Naive B cell (primary cell): Measurements from ENCODE around the gene PKD2. TPM values are rescaled to one million over a fixed set of nuclear protein-coding genes. Genes with fewer than 3 reads are reported as not detected.
"Not testable (repeated sequence)": the region's sequence is repeated elsewhere in the genome, so short reads cannot be mapped to it uniquely, and the experiment has no call there.

Experiments
- ATAC-seq, 2 donors: fragments of 150-1000 bp; cut with Tn5 transposase; 2 replicates each; pipeline ENCODE4 v1.10.0; 2021; ENCODE audit warnings: low read depth in 2 of 2, mild to moderate bottlenecking in 2 of 2, moderate library complexity in 2 of 2
- DNase-seq: peaks from one replicate; pipeline ENCODE4 v3.0.0; 2022
- H3K27ac Mint-ChIP-seq, 6 donors: one replicate each; pipeline ENCODE4 v1.8.0; 2020 to 2022; ENCODE audit warnings: mild to moderate bottlenecking in 6 of 6, mixed read lengths in 6 of 6, moderate library complexity in 5 of 6, inconsistent platforms in 2 of 6
- H3K27me3 Mint-ChIP-seq, 3 donors: one replicate each; pipeline ENCODE4 v1.8.0; 2021 to 2022; ENCODE audit warnings: mixed read lengths in 3 of 3, mild to moderate bottlenecking in 1 of 3
- H3K36me3 Mint-ChIP-seq, 2 donors: one replicate each; pipeline ENCODE4 v1.8.0; 2020 to 2022; ENCODE audit warnings: mixed read lengths in 2 of 2, inconsistent platforms in 1 of 2, mild to moderate bottlenecking in 1 of 2
- H3K4me1 Mint-ChIP-seq, 3 donors: one replicate each; pipeline ENCODE4 v1.8.0; 2020 to 2022; ENCODE audit warnings: mixed read lengths in 3 of 3, inconsistent platforms in 1 of 3, mild to moderate bottlenecking in 1 of 3, moderate library complexity in 1 of 3
- H3K4me3 Mint-ChIP-seq, 8 donors: one replicate each; pipeline ENCODE4 v1.8.0; 2020 to 2022; ENCODE audit warnings: mild to moderate bottlenecking in 8 of 8, mixed read lengths in 8 of 8, moderate library complexity in 8 of 8, inconsistent platforms in 2 of 8
- H3K9me3 Mint-ChIP-seq, 7 donors: one replicate each; pipeline ENCODE4 v1.8.0; 2020 to 2022; ENCODE audit warnings: mixed read lengths in 7 of 7, mild to moderate bottlenecking in 5 of 7, inconsistent platforms in 2 of 7, moderate library complexity in 1 of 7
- polyA plus RNA-seq, 6 donors: library from polyadenylated mRNA; unstranded; fragments of 300-500 nt; fragmentation: Illumina TruSeq; gene quantifications; one replicate each; pipeline ENCODE4 v1.2.3, GENCODE V29; 2021; ENCODE audit warnings: low read depth in 6 of 6

PKD2 gene
- polyA plus RNA-seq, 6 donors from 2014 or later, result 1.1 to 5.2 (median 2.2) TPM

GRCh38 chr4:88106205-88106604 lies 98.8 kb downstream of the PKD2 start:
- no peaks in the 10 kb centered on the region for H3K9me3 Mint-ChIP-seq
- peaks cover 0 to 3% (median 0%) of the 10 kb centered on the region in 3 donors for H3K4me1 Mint-ChIP-seq
- no peaks in the 10 kb centered on the region for H3K36me3 Mint-ChIP-seq
- ATAC-seq, result no peak
- H3K27me3 Mint-ChIP-seq, result peaks cover 0 to 4% (median 0%) of the 10 kb centered on the region in 3 donors
- no peak overlapping the region for H3K4me3 Mint-ChIP-seq
- no peak for DNase-seq
- H3K27ac Mint-ChIP-seq, result no peak overlapping the region

GRCh38 chr4:88107406-88108107 lies 100.1 kb downstream of the PKD2 start:
- no peak for DNase-seq
- Mint-ChIP-seq H3K4me3 (no peak overlapping the region), H3K27ac (peak overlapping the region in 1 of 6 donors; percentile 58), H3K36me3 (no peaks in the 10 kb centered on the region), H3K27me3 (no peaks in the 10 kb centered on the region), H3K4me1 (no peaks in the 10 kb centered on the region), H3K9me3 (no peaks in the 10 kb centered on the region)
- no peak for ATAC-seq

GRCh38 chr4:88108108-88108465 lies 100.7 kb downstream of the PKD2 start:
- not testable (repeated sequence) for H3K9me3 Mint-ChIP-seq, H3K4me1 Mint-ChIP-seq, H3K27me3 Mint-ChIP-seq, H3K36me3 Mint-ChIP-seq, DNase-seq, H3K4me3 Mint-ChIP-seq, ATAC-seq
- H3K27ac Mint-ChIP-seq, result peak overlapping the region in 1 of 6 donors; percentile 58

- H3K4me1 Mint-ChIP-seq, result no peaks in the 10 kb centered on the region
- no peaks in the 10 kb centered on the region for H3K27me3 Mint-ChIP-seq
Observed at GRCh38 chr4:88108747-88109122, 101.3 kb downstream of the PKD2 start.

GRCh38 chr4:88109123-88109881 lies 101.9 kb downstream of the PKD2 start:
- DNase-seq (no peak), ATAC-seq (no peak)
- Mint-ChIP-seq H3K27me3 (no peaks in the 10 kb centered on the region), H3K4me3 (no peak overlapping the region), H3K4me1 (no peaks in the 10 kb centered on the region), H3K27ac (no peak overlapping the region), H3K9me3 (no peaks in the 10 kb centered on the region), H3K36me3 (no peaks in the 10 kb centered on the region)

More at GRCh38 chr4:88108747-88109122, 101.3 kb downstream of the PKD2 start:
- Mint-ChIP-seq H3K4me3 (no peak overlapping the region), H3K36me3 (no peaks in the 10 kb centered on the region), H3K9me3 (no peaks in the 10 kb centered on the region), H3K27ac (no peak overlapping the region)
- ATAC-seq (no peak), DNase-seq (no peak)

- Mint-ChIP-seq H3K4me3 (no peak overlapping the region), H3K27me3 (no peaks in the 10 kb centered on the region), H3K36me3 (no peaks in the 10 kb centered on the region), H3K9me3 (no peaks in the 10 kb centered on the region), H3K4me1 (peaks cover 5 to 7% (median 7%) of the 10 kb centered on the region in 3 donors), H3K27ac (no peak overlapping the region)
- DNase-seq, result no peak
- no peak for ATAC-seq
Observed at GRCh38 chr4:88110826-88111225, 103.4 kb downstream of the PKD2 start.

- DNase-seq, result no peak
Observed at GRCh38 chr4:88112856-88113255, 105.4 kb downstream of the PKD2 start.

GRCh38 chr4:88115587-88115986 lies 108.2 kb downstream of the PKD2 start:
- ATAC-seq, result peak; percentile 56 to 68
- peaks cover 8 to 25% (median 19%) of the 10 kb centered on the region in 7 donors for H3K9me3 Mint-ChIP-seq
- H3K27me3 Mint-ChIP-seq, result no peaks in the 10 kb centered on the region
- peak overlapping the region in 2 of 6 donors; percentile 26 to 47 for H3K27ac Mint-ChIP-seq
- peak overlapping the region in 3 of 8 donors; percentile 19 to 67 (median 25) for H3K4me3 Mint-ChIP-seq
- H3K4me1 Mint-ChIP-seq, result peaks cover 6 to 11% (median 8%) of the 10 kb centered on the region in 3 donors
- DNase-seq, result peak; percentile 6
- H3K36me3 Mint-ChIP-seq, result peaks cover 5 to 17% of the 10 kb centered on the region in 2 donors

More at GRCh38 chr4:88112856-88113255, 105.4 kb downstream of the PKD2 start:
- ATAC-seq, result no peak
- H3K27me3 Mint-ChIP-seq, result no peaks in the 10 kb centered on the region
- H3K9me3 Mint-ChIP-seq, result no peaks in the 10 kb centered on the region
- H3K27ac Mint-ChIP-seq, result peak overlapping the region in 2 of 6 donors; percentile 21 to 65
- H3K36me3 Mint-ChIP-seq, result no peaks in the 10 kb centered on the region
- H3K4me1 Mint-ChIP-seq, result peaks cover 6 to 11% (median 8%) of the 10 kb centered on the region in 3 donors
- H3K4me3 Mint-ChIP-seq, result no peak overlapping the region

- Mint-ChIP-seq H3K4me1 (peaks cover 6 to 11% (median 8%) of the 10 kb centered on the region in 3 donors), H3K9me3 (peaks cover 15 to 40% (median 28%) of the 10 kb centered on the region in 7 donors), H3K36me3 (peaks cover 14 to 28% of the 10 kb centered on the region in 2 donors), H3K27me3 (peaks cover 0 to 5% (median 0%) of the 10 kb centered on the region in 3 donors), H3K4me3 (no peak overlapping the region), H3K27ac (no peak overlapping the region)
- no peak for ATAC-seq
- no peak for DNase-seq
Observed at GRCh38 chr4:88119943-88120342, 112.5 kb downstream of the PKD2 start.

GRCh38 chr4:88122260-88122659 lies 114.8 kb downstream of the PKD2 start:
- H3K4me3 Mint-ChIP-seq, H3K27me3 Mint-ChIP-seq, H3K4me1 Mint-ChIP-seq, ATAC-seq, H3K27ac Mint-ChIP-seq, DNase-seq: not testable (repeated sequence)
- peaks cover 14 to 28% of the 10 kb centered on the region in 2 donors for H3K36me3 Mint-ChIP-seq
- H3K9me3 Mint-ChIP-seq, result peaks cover 15 to 46% (median 28%) of the 10 kb centered on the region in 7 donors

Other genes starting within 250 kb of the PKD2 start
- not detected for gene IBSP, start 208.1 kb upstream of the PKD2 start, polyA plus RNA-seq
- not detected for gene MEPE, start 174.7 kb upstream of the PKD2 start, polyA plus RNA-seq
- not detected for gene SPP1, start 31.9 kb upstream of the PKD2 start, polyA plus RNA-seq
- 1 to 10 TPM in 1 of 6 donors, under 1 TPM in 4, not detected in 1; 0.20 to 1.1 (median 0.49) TPM for gene ABCG2, start 151.0 kb downstream of the PKD2 start, polyA plus RNA-seq